ENCODE results near the gene EML5. TPM values are rescaled to one million over a fixed set of nuclear protein-coding genes. Genes with fewer than 3 reads are reported as not detected.

Gene EML5
- total RNA-seq, 4 donors from 2014 or later, result 0.35 to 3.3 (median 1.3) TPM

- no peaks in the 10 kb centered on the region for H3K9me3 ChIP-seq
- H3K27me3 ChIP-seq, result no peaks in the 10 kb centered on the region
- no peak for DNase-seq
- H3K36me3 ChIP-seq, result no peaks in the 10 kb centered on the region
- no peak for TF ChIP-seq POLR2A (IDR thresholded peaks at IDR 0.05)
- TF ChIP-seq, protein P1, sequence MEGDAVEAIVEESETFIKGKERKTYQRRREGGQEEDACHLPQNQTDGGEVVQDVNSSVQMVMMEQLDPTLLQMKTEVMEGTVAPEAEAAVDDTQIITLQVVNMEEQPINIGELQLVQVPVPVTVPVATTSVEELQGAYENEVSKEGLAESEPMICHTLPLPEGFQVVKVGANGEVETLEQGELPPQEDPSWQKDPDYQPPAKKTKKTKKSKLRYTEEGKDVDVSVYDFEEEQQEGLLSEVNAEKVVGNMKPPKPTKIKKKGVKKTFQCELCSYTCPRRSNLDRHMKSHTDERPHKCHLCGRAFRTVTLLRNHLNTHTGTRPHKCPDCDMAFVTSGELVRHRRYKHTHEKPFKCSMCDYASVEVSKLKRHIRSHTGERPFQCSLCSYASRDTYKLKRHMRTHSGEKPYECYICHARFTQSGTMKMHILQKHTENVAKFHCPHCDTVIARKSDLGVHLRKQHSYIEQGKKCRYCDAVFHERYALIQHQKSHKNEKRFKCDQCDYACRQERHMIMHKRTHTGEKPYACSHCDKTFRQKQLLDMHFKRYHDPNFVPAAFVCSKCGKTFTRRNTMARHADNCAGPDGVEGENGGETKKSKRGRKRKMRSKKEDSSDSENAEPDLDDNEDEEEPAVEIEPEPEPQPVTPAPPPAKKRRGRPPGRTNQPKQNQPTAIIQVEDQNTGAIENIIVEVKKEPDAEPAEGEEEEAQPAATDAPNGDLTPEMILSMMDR (IDR thresholded peaks at IDR 0.05), result no peak
- H3K27ac ChIP-seq, result no peak overlapping the region
- no peak overlapping the region for H3K4me3 ChIP-seq
- peaks cover 0 to 6% (median 0%) of the 10 kb centered on the region in 4 donors for H3K4me1 ChIP-seq
Observed at GRCh38 chr14:88668448-88669116, 124.2 kb downstream of the EML5 start.

GRCh38 chr14:88667555-88668273 lies 125.0 kb downstream of the EML5 start:
- TF ChIP-seq, protein P1 (IDR thresholded peaks at IDR 0.05), result peak; percentile 36 to 83 (median 70)
- no peak for TF ChIP-seq POLR2A (IDR thresholded peaks at IDR 0.05)
- H3K27ac ChIP-seq, result no peak overlapping the region

DNA sequence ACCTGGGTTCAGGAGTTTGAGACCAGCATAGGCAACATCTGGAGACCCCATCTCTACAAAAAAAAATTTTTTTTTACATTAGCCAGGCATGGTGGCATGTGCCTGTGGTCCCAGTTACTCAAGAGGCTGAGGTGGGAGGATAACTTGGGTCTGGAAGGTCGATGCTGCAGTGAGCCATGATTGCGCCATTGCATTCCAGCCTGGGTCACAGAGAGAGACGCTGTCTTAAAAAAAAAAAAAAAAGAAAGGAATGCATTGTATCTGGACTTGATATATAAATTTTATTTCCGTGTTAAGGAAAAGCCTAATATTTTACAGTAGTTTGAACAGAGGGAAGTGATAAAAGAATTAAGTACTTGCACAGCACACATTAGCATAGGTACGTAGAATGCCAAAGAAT lies 132.7 kb downstream of the EML5 start:
- Histone ChIP-seq H3K4me3 (no peak overlapping the region), H3K4me1 (no peaks in the 10 kb centered on the region), H3K36me3 (no peaks in the 10 kb centered on the region), H3K27ac (no peak overlapping the region), H3K9me3 (no peaks in the 10 kb centered on the region), H3K27me3 (no peaks in the 10 kb centered on the region)
- no peak for DNase-seq
- TF ChIP-seq, protein P1 (IDR thresholded peaks at IDR 0.05), result no peak
- TF ChIP-seq POLR2A (IDR thresholded peaks at IDR 0.05), result no peak

More at GRCh38 chr14:88667555-88668273, 125.0 kb downstream of the EML5 start:
- H3K9me3 ChIP-seq, result no peaks in the 10 kb centered on the region
- H3K4me1 ChIP-seq, result peaks cover 0 to 6% (median 0%) of the 10 kb centered on the region in 4 donors
- peak in 2 of 3 donors; percentile 44 to 80 for DNase-seq
- no peaks in the 10 kb centered on the region for H3K36me3 ChIP-seq
- no peak overlapping the region for H3K4me3 ChIP-seq
- H3K27me3 ChIP-seq, result no peaks in the 10 kb centered on the region

DNA sequence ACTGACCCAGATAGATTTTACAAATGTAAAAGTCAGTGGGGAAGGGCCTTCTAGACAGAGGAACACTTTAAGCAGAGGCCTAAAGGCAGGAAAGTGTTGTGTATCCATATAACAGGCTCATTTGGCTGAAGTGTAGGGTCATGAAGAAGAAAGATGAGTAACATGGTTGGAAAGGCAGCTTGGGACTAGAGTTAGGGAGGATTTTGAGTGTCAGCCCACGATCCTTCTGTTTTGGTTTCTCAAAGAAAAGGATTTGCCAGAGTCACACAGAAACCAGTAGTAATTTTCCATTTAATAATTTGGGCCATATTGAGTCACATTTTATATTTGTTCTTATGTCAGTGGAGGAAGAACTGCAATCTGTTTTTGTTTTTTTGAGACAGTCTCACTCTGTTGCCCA lies 153.5 kb downstream of the EML5 start:
- no peak overlapping the region for H3K4me3 ChIP-seq
- TF ChIP-seq, protein P1 (IDR thresholded peaks at IDR 0.05), result no peak
- no peak for TF ChIP-seq POLR2A (IDR thresholded peaks at IDR 0.05)
- H3K4me1 ChIP-seq, result no peaks in the 10 kb centered on the region
- H3K27ac ChIP-seq, result no peak overlapping the region
- H3K27me3 ChIP-seq, result no peaks in the 10 kb centered on the region
- no peaks in the 10 kb centered on the region for H3K36me3 ChIP-seq
- no peak for DNase-seq
- no peaks in the 10 kb centered on the region for H3K9me3 ChIP-seq

- Histone ChIP-seq H3K27ac (no peak overlapping the region), H3K4me1 (no peaks in the 10 kb centered on the region), H3K27me3 (no peaks in the 10 kb centered on the region), H3K9me3 (no peaks in the 10 kb centered on the region), H3K4me3 (no peak overlapping the region), H3K36me3 (no peaks in the 10 kb centered on the region)
- no peak for TF ChIP-seq POLR2A (IDR thresholded peaks at IDR 0.05)
- TF ChIP-seq, protein P1 (IDR thresholded peaks at IDR 0.05), result no peak
- DNase-seq, result no peak
Observed at GRCh38 chr14:88632512-88632911, 160.2 kb downstream of the EML5 start.
